Muscle layer of duodenum (tissue), 2 donors: ENCODE measurements around the gene LRRC41.
A peak's percentile ranks its signal among the peaks of the same experiment; 100 is the strongest.
"Not testable (repeated sequence)": the region's sequence is repeated elsewhere in the genome, so short reads cannot be mapped to it uniquely, and the experiment has no call there.

Experiments used
- H3K27ac ChIP-seq: one replicate; pipeline ENCODE4 v1.7.0; 2013; ENCODE audit warnings: mild to moderate bottlenecking, low read length
- H3K27me3 ChIP-seq: one replicate; pipeline ENCODE4 v1.7.0; 2013; ENCODE audit warnings: low read depth, mild to moderate bottlenecking, control low read depth, low read length
- H3K36me3 ChIP-seq, 2 donors: one replicate each; pipeline ENCODE4 v1.7.0; 2013; ENCODE audit warnings: low read length in 2 of 2, control low read depth in 1 of 2, mild to moderate bottlenecking in 1 of 2; ENCODE audit not compliant: insufficient read depth in 2 of 2, control insufficient read depth in 1 of 2
- H3K4me1 ChIP-seq, 2 donors: one replicate each; pipeline ENCODE4 v1.7.0; 2013; ENCODE audit warnings: low read length in 2 of 2, mild to moderate bottlenecking in 2 of 2, control low read depth in 1 of 2, moderate library complexity in 1 of 2; ENCODE audit not compliant: insufficient read depth in 2 of 2, control insufficient read depth in 1 of 2
- H3K4me3 ChIP-seq, 2 donors: one replicate each; pipeline ENCODE4 v1.7.0; 2013; ENCODE audit warnings: low read length in 2 of 2, low read depth in 1 of 2, mild to moderate bottlenecking in 1 of 2
- H3K9me3 ChIP-seq, 2 donors: one replicate each; pipeline ENCODE4 v1.7.0; 2013; ENCODE audit warnings: low read length in 2 of 2, control low read depth in 1 of 2, mild to moderate bottlenecking in 1 of 2; ENCODE audit not compliant: control insufficient read depth in 1 of 2
- donor health status: healthy.

Gene LRRC41

GRCh38 chr1:46319960-46320914, 16.8 kb upstream of the LRRC41 start:
- H3K27me3 ChIP-seq, H3K4me3 ChIP-seq, H3K9me3 ChIP-seq, H3K4me1 ChIP-seq, H3K27ac ChIP-seq: not testable (repeated sequence)
- H3K36me3 ChIP-seq, result peaks cover 14 to 15% of the 10 kb centered on the region in 2 donors

- not testable (repeated sequence) for H3K4me1 ChIP-seq, H3K9me3 ChIP-seq, H3K27ac ChIP-seq, H3K27me3 ChIP-seq, H3K4me3 ChIP-seq
- H3K36me3 ChIP-seq, result peaks cover 14 to 23% of the 10 kb centered on the region in 2 donors
These were observed 15.9 kb upstream of the LRRC41 start for GRCh38 chr1:46319301-46319700.

- Histone ChIP-seq H3K4me1 (no peaks in the 10 kb centered on the region), H3K36me3 (peaks cover 18 to 36% of the 10 kb centered on the region in 2 donors), H3K27me3 (no peaks in the 10 kb centered on the region), H3K9me3 (no peaks in the 10 kb centered on the region), H3K27ac (no peak overlapping the region), H3K4me3 (no peak overlapping the region)
These were observed 13.9 kb upstream of the LRRC41 start for GRCh38 chr1:46317323-46317722.

GRCh38 chr1:46315669-46316403, 12.4 kb upstream of the LRRC41 start:
- Histone ChIP-seq H3K27ac (no peak overlapping the region), H3K27me3 (no peaks in the 10 kb centered on the region), H3K36me3 (peaks cover 18 to 43% of the 10 kb centered on the region in 2 donors), H3K9me3 (no peaks in the 10 kb centered on the region), H3K4me1 (no peaks in the 10 kb centered on the region), H3K4me3 (no peak overlapping the region)

- H3K4me1 ChIP-seq, result peaks cover 7 to 22% of the 10 kb centered on the region in 2 donors
- H3K27ac ChIP-seq, result no peak overlapping the region
- no peaks in the 10 kb centered on the region for H3K27me3 ChIP-seq
- H3K4me3 ChIP-seq, result no peak overlapping the region
- H3K9me3 ChIP-seq, result no peaks in the 10 kb centered on the region
- peaks cover 30 to 39% of the 10 kb centered on the region in 2 donors for H3K36me3 ChIP-seq
These were observed 6.9 kb upstream of the LRRC41 start for GRCh38 chr1:46310321-46310720.

GRCh38 chr1:46309401-46310159, 6.2 kb upstream of the LRRC41 start:
- Histone ChIP-seq H3K27me3 (no peaks in the 10 kb centered on the region), H3K9me3 (no peaks in the 10 kb centered on the region), H3K4me1 (peaks cover 7 to 30% of the 10 kb centered on the region in 2 donors), H3K27ac (no peak overlapping the region), H3K36me3 (peaks cover 30 to 34% of the 10 kb centered on the region in 2 donors), H3K4me3 (no peak overlapping the region)

- H3K9me3 ChIP-seq, result no peaks in the 10 kb centered on the region
- H3K4me1 ChIP-seq, result peaks cover 10 to 39% of the 10 kb centered on the region in 2 donors
These were observed 2.7 kb upstream of the LRRC41 start for GRCh38 chr1:46306159-46306530.

GRCh38 chr1:46303872-46304326, 483 bp upstream of the LRRC41 start:
- Histone ChIP-seq H3K4me3 (peak overlapping the region; percentile 90 to 94), H3K9me3 (no peaks in the 10 kb centered on the region), H3K27ac (peak overlapping the region; percentile 89), H3K36me3 (peaks cover 11 to 16% of the 10 kb centered on the region in 2 donors), H3K4me1 (peaks cover 18 to 58% of the 10 kb centered on the region in 2 donors), H3K27me3 (no peaks in the 10 kb centered on the region)

More at GRCh38 chr1:46306159-46306530, 2.7 kb upstream of the LRRC41 start:
- Histone ChIP-seq H3K27me3 (no peaks in the 10 kb centered on the region), H3K4me3 (no peak overlapping the region), H3K27ac (no peak overlapping the region), H3K36me3 (peaks cover 25 to 28% of the 10 kb centered on the region in 2 donors)

GRCh38 chr1:46302641-46303037, 777 bp downstream of the LRRC41 start:
- Histone ChIP-seq H3K36me3 (peaks cover 8 to 18% of the 10 kb centered on the region in 2 donors), H3K9me3 (no peaks in the 10 kb centered on the region), H3K27me3 (no peaks in the 10 kb centered on the region), H3K4me3 (peak overlapping the region; percentile 90 to 94), H3K4me1 (peaks cover 12 to 54% of the 10 kb centered on the region in 2 donors), H3K27ac (peak overlapping the region; percentile 89)

- Histone ChIP-seq H3K4me3 (peak overlapping the region; percentile 90 to 94), H3K9me3 (no peaks in the 10 kb centered on the region), H3K36me3 (peaks cover 11 to 24% of the 10 kb centered on the region in 2 donors), H3K4me1 (peaks cover 11 to 48% of the 10 kb centered on the region in 2 donors), H3K27ac (peak overlapping the region; percentile 89), H3K27me3 (no peaks in the 10 kb centered on the region)
These were observed 1.4 kb downstream of the LRRC41 start for GRCh38 chr1:46301808-46302640.
